Mucosa of rectum (tissue), 2 donors: Measurements from ENCODE around the gene BCL7A.
"Not testable (repeated sequence)": the region's sequence is repeated elsewhere in the genome, so short reads cannot be mapped to it uniquely, and the experiment has no call there.

Experiments used
- H3K27ac ChIP-seq, 2 donors: one replicate each; pipeline ENCODE4 v1.7.0; 2013; ENCODE audit warnings: inconsistent platforms in 2 of 2, low read depth in 2 of 2, low read length in 2 of 2
- H3K27me3 ChIP-seq, 2 donors: one replicate each; pipeline ENCODE4 v1.7.0; 2013; ENCODE audit warnings: low read length in 2 of 2; ENCODE audit not compliant: control insufficient read depth in 2 of 2, insufficient read depth in 2 of 2
- H3K36me3 ChIP-seq, 2 donors: one replicate each; pipeline ENCODE4 v1.7.0; 2013; ENCODE audit warnings: low read length in 2 of 2; ENCODE audit not compliant: control insufficient read depth in 2 of 2, insufficient read depth in 2 of 2
- H3K4me1 ChIP-seq, 2 donors: one replicate each; pipeline ENCODE4 v1.7.0; 2013; ENCODE audit warnings: low read length in 2 of 2, mild to moderate bottlenecking in 1 of 2; ENCODE audit not compliant: control insufficient read depth in 2 of 2, insufficient read depth in 2 of 2
- H3K4me3 ChIP-seq, 2 donors: one replicate each; pipeline ENCODE4 v1.7.0; 2013; ENCODE audit warnings: low read length in 2 of 2
- H3K9ac ChIP-seq, 2 donors: one replicate each; pipeline ENCODE4 v1.7.0; 2013; ENCODE audit warnings: low read length in 2 of 2, low read depth in 1 of 2, mild to moderate bottlenecking in 1 of 2
- H3K9me3 ChIP-seq, 2 donors: one replicate each; pipeline ENCODE4 v1.7.0; 2013; ENCODE audit warnings: low read length in 2 of 2; ENCODE audit not compliant: control insufficient read depth in 2 of 2
- donor health status: healthy.
- donor health status: Normal muscosa, but diverticular disease.

BCL7A gene

GRCh38 chr12:122041458-122041857, 19.8 kb downstream of the BCL7A start:
- H3K9ac ChIP-seq, H3K9me3 ChIP-seq, H3K27me3 ChIP-seq, H3K4me3 ChIP-seq, H3K36me3 ChIP-seq: not testable (repeated sequence)
- H3K4me1 ChIP-seq = peaks cover 4 to 11% of the 10 kb centered on the region in 2 donors
- peak overlapping the region; percentile 58 to 59 for H3K27ac ChIP-seq

- Histone ChIP-seq H3K36me3 (peaks cover 0 to 3% of the 10 kb centered on the region in 2 donors), H3K9me3 (no peaks in the 10 kb centered on the region), H3K27ac (no peak overlapping the region), H3K4me3 (no peak overlapping the region), H3K4me1 (peaks cover 4 to 11% of the 10 kb centered on the region in 2 donors), H3K27me3 (no peaks in the 10 kb centered on the region), H3K9ac (no peak overlapping the region)
Observed at GRCh38 chr12:122042910-122043309, 21.2 kb downstream of the BCL7A start.

GRCh38 chr12:122043476-122043875, 21.8 kb downstream of the BCL7A start:
- Histone ChIP-seq H3K27me3 (no peaks in the 10 kb centered on the region), H3K9me3 (no peaks in the 10 kb centered on the region), H3K4me3 (no peak overlapping the region), H3K4me1 (peaks cover 4 to 11% of the 10 kb centered on the region in 2 donors), H3K27ac (no peak overlapping the region), H3K9ac (no peak overlapping the region), H3K36me3 (peaks cover 0 to 3% of the 10 kb centered on the region in 2 donors)

GRCh38 chr12:122045262-122045661, 23.6 kb downstream of the BCL7A start:
- H3K27me3 ChIP-seq = no peaks in the 10 kb centered on the region
- no peak overlapping the region for H3K9ac ChIP-seq
- H3K9me3 ChIP-seq = no peaks in the 10 kb centered on the region
- no peak overlapping the region for H3K27ac ChIP-seq
- peaks cover 0 to 3% of the 10 kb centered on the region in 2 donors for H3K36me3 ChIP-seq
- no peak overlapping the region for H3K4me3 ChIP-seq
- H3K4me1 ChIP-seq = peaks cover 4 to 7% of the 10 kb centered on the region in 2 donors

GRCh38 chr12:122046145-122046544, 24.5 kb downstream of the BCL7A start:
- Histone ChIP-seq H3K9me3 (no peaks in the 10 kb centered on the region), H3K4me1 (peaks cover 2% of the 10 kb centered on the region in 2 donors), H3K36me3 (peaks cover 0 to 3% of the 10 kb centered on the region in 2 donors), H3K4me3 (no peak overlapping the region), H3K9ac (no peak overlapping the region), H3K27ac (no peak overlapping the region), H3K27me3 (no peaks in the 10 kb centered on the region)

GRCh38 chr12:122048151-122048550, 26.5 kb downstream of the BCL7A start:
- Histone ChIP-seq H3K27me3 (no peaks in the 10 kb centered on the region), H3K4me3 (no peak overlapping the region), H3K4me1 (peaks cover 0 to 2% of the 10 kb centered on the region in 2 donors), H3K9me3 (no peaks in the 10 kb centered on the region), H3K27ac (no peak overlapping the region), H3K9ac (no peak overlapping the region), H3K36me3 (peaks cover 0 to 3% of the 10 kb centered on the region in 2 donors)

GRCh38 chr12:122049827-122050226, 28.1 kb downstream of the BCL7A start:
- Histone ChIP-seq H3K36me3 (no peaks in the 10 kb centered on the region), H3K27ac (no peak overlapping the region), H3K4me1 (peaks cover 5% of the 10 kb centered on the region in 2 donors), H3K9me3 (no peaks in the 10 kb centered on the region), H3K27me3 (no peaks in the 10 kb centered on the region), H3K9ac (no peak overlapping the region), H3K4me3 (no peak overlapping the region)

- Histone ChIP-seq H3K4me3 (no peak overlapping the region), H3K27me3 (no peaks in the 10 kb centered on the region), H3K27ac (peak overlapping the region in 1 of 2 donors; percentile 16), H3K4me1 (peaks cover 5% of the 10 kb centered on the region in 2 donors), H3K9ac (no peak overlapping the region), H3K36me3 (peaks cover 0 to 3% of the 10 kb centered on the region in 2 donors), H3K9me3 (no peaks in the 10 kb centered on the region)
Observed at GRCh38 chr12:122050706-122051105, 29.0 kb downstream of the BCL7A start.

GRCh38 chr12:122051231-122051876, 29.7 kb downstream of the BCL7A start:
- peaks cover 5% of the 10 kb centered on the region in 2 donors for H3K4me1 ChIP-seq
- peaks cover 0 to 3% of the 10 kb centered on the region in 2 donors for H3K36me3 ChIP-seq
- H3K27me3 ChIP-seq = no peaks in the 10 kb centered on the region
- H3K4me3 ChIP-seq = no peak overlapping the region
- no peaks in the 10 kb centered on the region for H3K9me3 ChIP-seq
- peak overlapping the region in 1 of 2 donors; percentile 16 for H3K27ac ChIP-seq
- H3K9ac ChIP-seq = no peak overlapping the region

GRCh38 chr12:122052285-122052684, 30.6 kb downstream of the BCL7A start:
- Histone ChIP-seq H3K27ac (no peak overlapping the region), H3K9ac (no peak overlapping the region), H3K9me3 (no peaks in the 10 kb centered on the region), H3K36me3 (peaks cover 0 to 3% of the 10 kb centered on the region in 2 donors), H3K4me3 (no peak overlapping the region), H3K4me1 (peaks cover 5% of the 10 kb centered on the region in 2 donors), H3K27me3 (no peaks in the 10 kb centered on the region)
